Aorta (tissue), 5 donors: Measurements from ENCODE around the gene EPHX1. TPM values are rescaled to one million over a fixed set of nuclear protein-coding genes. Genes with fewer than 3 reads are reported as not detected.
A peak's percentile ranks its signal among the peaks of the same experiment; 100 is the strongest.
"Not testable (repeated sequence)": the region's sequence is repeated elsewhere in the genome, so short reads cannot be mapped to it uniquely, and the experiment has no call there.

Experiments used
- ATAC-seq: fragments of 200-7000 bp; cut with Tn5 transposase; one replicate; pipeline ENCODE4 v1.9.1; 2022; ENCODE audit warnings: moderate library complexity; ENCODE audit not compliant: low FRiP score
- DNase-seq, 2 donors: peaks; one replicate each; pipeline ENCODE4 v3.0.0-alpha.2; 2020
- H3K27ac ChIP-seq, 2 donors: one replicate each; pipeline ENCODE4 v1.5.1; 2013; ENCODE audit warnings: low read length in 2 of 2, mild to moderate bottlenecking in 2 of 2, moderate library complexity in 2 of 2, control low read depth in 1 of 2, inconsistent platforms in 1 of 2, low read depth in 1 of 2
- H3K27me3 ChIP-seq, 2 donors: one replicate each; pipeline ENCODE4 v1.6.1; 2013; ENCODE audit warnings: control low read depth in 1 of 2, low read length in 1 of 2, mild to moderate bottlenecking in 1 of 2, moderate library complexity in 1 of 2; ENCODE audit not compliant: insufficient read depth in 2 of 2, control insufficient read depth in 1 of 2
- H3K36me3 ChIP-seq, 2 donors: one replicate each; pipeline ENCODE4 v1.6.1; 2013; ENCODE audit warnings: control low read depth in 1 of 2, low read length in 1 of 2, mild to moderate bottlenecking in 1 of 2; ENCODE audit not compliant: insufficient read depth in 2 of 2, control insufficient read depth in 1 of 2
- H3K4me1 ChIP-seq, 2 donors: one replicate each; pipeline ENCODE4 v1.6.1; 2013; ENCODE audit warnings: low read length in 2 of 2, control low read depth in 1 of 2, mild to moderate bottlenecking in 1 of 2, moderate library complexity in 1 of 2; ENCODE audit not compliant: insufficient read depth in 2 of 2, control insufficient read depth in 1 of 2
- H3K4me3 ChIP-seq, 2 donors: one replicate each; pipeline ENCODE4 v1.5.1; 2013; ENCODE audit warnings: low read length in 2 of 2, control low read depth in 1 of 2, mild to moderate bottlenecking in 1 of 2
- H3K9me3 ChIP-seq: one replicate; pipeline ENCODE4 v1.6.1; 2013; ENCODE audit warnings: mild to moderate bottlenecking, low read length; ENCODE audit not compliant: control insufficient read depth
- WGBS, 2 donors: extraction: QIAGEN DNeasy Blood & Tissue Kit; methylation state at CpG; one replicate each; pipeline ENCODE4 v1.1.7; 2013; 5-methylcytosine and 5-hydroxymethylcytosine counted together
- intact Hi-C, 2 donors: fragments of 100-400 bp; cut with DNase I; formaldehyde crosslinking; loops; one replicate each; pipeline versions ENCODE4 v1.14.2 to v1.15.0; 2022
- long read RNA-seq, 2 donors: library from polyadenylated mRNA; unstranded; transcript quantifications; one replicate each; pipeline ENCODE4 v2.0.0, GENCODE V29; 2020 to 2021
- polyA plus RNA-seq, 2 donors: library from polyadenylated mRNA; stranded (reverse); fragments of 200-250 nt; gene quantifications; one replicate each; pipeline ENCODE4 v1.2.3, GENCODE V29; 2013
- total RNA-seq, 2 donors: library from RNA; stranded (reverse); fragmentation: NEBNext Ultra II Directional; extraction: Animal tissue kit (Norgen Biotek cat#: 25700); gene quantifications; one replicate each; pipeline ENCODE4 v1.2.1, GENCODE V29; 2021
- donor health status: healthy with polysubstance abuse.
- donor health status: Bipolar disorder and iron deficiency.
- donor health status: DM: no; HTN: no; CAD: no.
- donor health status: DM: no; HTN: no; CAD: no.
- donor health status: DM: yes; HTN: yes; CAD: no.

The EPHX1 gene
- total RNA-seq (100 to 1,000 TPM in 1 of 2 donors, 10 to 100 TPM in 1; 57.6 to 153 TPM), polyA plus RNA-seq (10 to 100 TPM; 20.0 to 66.3 TPM)
- long read RNA-seq, donor 1, transcript EPHX1-201 (9 exons, 1,660 nt), result major isoform, 21 of 24 reads
- long read RNA-seq, donor 1, partial matches to known transcripts, result 2 of 24 reads
- long read RNA-seq, donor 1, other reads (novel, unspliced or antisense), result 1 of 24 reads
- long read RNA-seq, donor 2, transcript EPHX1-201 (9 exons, 1,660 nt), result major isoform, 15 of 33 reads
- long read RNA-seq, donor 2, partial matches to known transcripts, result 10 of 33 reads
- long read RNA-seq, donor 2, other reads (novel, unspliced or antisense), result 6 of 33 reads

DNA sequence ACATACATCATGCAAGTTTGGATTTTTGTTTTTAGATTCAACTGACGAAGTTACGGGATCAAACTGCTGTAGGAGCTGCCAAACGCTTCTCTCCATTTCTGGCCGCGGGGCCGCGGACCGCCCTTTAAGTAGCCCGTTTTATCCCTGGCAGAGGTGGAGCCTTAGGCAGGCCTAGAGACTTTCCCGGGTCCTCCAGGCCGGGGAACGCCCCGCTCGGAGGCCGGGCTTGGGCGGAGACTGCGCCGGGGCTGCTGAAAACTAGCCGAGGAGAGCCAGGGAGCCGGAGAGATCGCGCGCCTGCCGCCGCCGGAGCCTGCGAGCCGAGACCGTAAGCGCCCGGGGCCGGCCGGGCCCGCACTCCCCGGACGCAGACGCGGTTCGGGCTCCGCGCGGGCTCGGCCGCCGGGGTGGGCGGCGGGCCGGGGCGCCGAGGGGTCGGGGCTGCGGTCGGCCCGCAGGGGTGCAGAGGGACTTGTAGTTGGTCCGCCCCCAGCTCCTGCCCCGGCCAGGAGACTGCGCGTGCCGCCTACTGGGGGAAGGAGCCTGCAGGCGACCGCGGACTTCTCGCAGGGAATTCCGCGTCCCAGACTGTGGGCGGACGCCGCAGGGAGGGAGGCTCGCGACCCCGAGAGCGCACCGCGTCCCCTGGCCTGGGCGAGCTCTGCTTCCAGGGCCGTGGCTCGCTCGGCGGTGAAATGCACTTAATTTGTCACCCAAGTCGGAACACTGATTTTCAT lies at the start of gene EPHX1:
EPHX1 (plus strand) TSS at position 283 of the 737 bp plus-strand sequence. CDS start 18,606 bp downstream, outside the sequence.
- H3K27ac ChIP-seq, result peak within 1 kb of the TSS in 1 of 2 donors; percentile 30
- no peaks in the 10 kb centered on the region for H3K36me3 ChIP-seq
- WGBS, 2 donors, result 1% methylated on average over 80 of the region's 80 CpGs
- H3K4me3 ChIP-seq, result peak within 1 kb of the TSS; percentile 82
- ATAC-seq, result peak; percentile 91
- peak; percentile 94 to 97 for DNase-seq
- no peaks in the 10 kb centered on the region for H3K27me3 ChIP-seq
- intact Hi-C loops, result loop anchor here in 1 of 2 donors (5.0 to 10.0 kb wide), 2 partner anchors 32 to 185 kb away; partner anchors contain the start of gene SDE2
- no peaks in the 10 kb centered on the region for H3K9me3 ChIP-seq
- no peaks in the 10 kb centered on the region for H3K4me1 ChIP-seq

DNA sequence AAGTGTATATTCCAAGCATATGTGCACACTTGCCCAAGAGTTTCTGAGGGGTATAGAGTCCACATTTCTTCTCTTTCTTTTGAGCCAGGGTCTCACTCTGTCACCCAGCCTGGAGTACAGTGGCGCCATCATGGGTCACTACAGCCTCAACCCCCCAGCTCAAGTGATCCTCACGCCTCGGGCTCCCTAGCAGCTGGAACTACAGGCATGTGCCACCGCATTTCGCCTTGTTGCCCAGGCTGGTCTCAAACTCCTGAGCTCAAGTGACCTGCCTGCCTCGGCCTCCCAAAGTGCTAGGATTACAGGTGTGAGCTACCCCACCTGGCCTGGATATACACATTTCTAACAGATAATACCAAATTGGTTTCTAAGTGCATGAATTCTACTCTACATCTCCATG lies 49.4 kb upstream of the EPHX1 start:
- Histone ChIP-seq H3K9me3 (no peaks in the 10 kb centered on the region), H3K4me1 (peaks cover 0 to 4% of the 10 kb centered on the region in 2 donors), H3K27me3 (no peaks in the 10 kb centered on the region), H3K27ac (no peak overlapping the region), H3K36me3 (no peaks in the 10 kb centered on the region), H3K4me3 (no peak overlapping the region)
- intact Hi-C loops, result loop anchor here (5.0 to 10.0 kb wide), 2 partner anchors 58 to 66 kb away; no protein-coding TSS in a partner anchor
- ATAC-seq (no peak), DNase-seq (no peak)
- WGBS, 2 donors, result 95 to 96% methylated on average over 6 of the region's 6 CpGs

- WGBS, 2 donors, result 93 to 95% methylated on average over 6 of the region's 6 CpGs
- not testable (repeated sequence) for DNase-seq
Measured at GRCh38 chr1:225761395-225761794, 48.5 kb upstream of the EPHX1 start.

DNA sequence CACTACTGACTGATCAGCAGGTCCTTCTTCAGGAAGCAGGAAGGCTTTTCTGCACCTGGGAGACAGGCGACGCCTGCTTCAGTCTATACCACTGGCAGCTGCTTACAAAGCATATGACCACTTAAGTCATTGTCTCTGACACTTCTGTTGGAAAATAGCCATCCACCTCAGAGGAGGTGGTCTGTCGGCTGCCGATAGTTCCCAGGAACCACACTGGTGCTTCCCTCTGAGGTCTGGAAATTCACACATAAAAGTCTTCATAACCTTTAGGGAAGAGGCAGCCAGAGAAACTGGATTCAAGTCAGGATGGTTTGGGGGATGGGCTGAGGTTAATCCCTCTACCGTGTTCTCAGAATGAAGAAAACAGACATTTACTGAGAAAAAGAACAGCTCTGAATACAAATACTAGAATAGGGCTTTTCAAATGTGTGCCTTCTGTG lies 47.9 kb upstream of the EPHX1 start:
- 61 to 63% methylated on average over 5 of the region's 5 CpGs for WGBS, 2 donors
- intact Hi-C loops, result loop anchor here (5.0 to 10.0 kb wide), 2 partner anchors 60 to 67 kb away; no protein-coding TSS in a partner anchor
- H3K9me3 ChIP-seq, result no peaks in the 10 kb centered on the region
- H3K27me3 ChIP-seq, result no peaks in the 10 kb centered on the region
- H3K27ac ChIP-seq, result peak overlapping the region; percentile 2 to 57
- H3K36me3 ChIP-seq, result no peaks in the 10 kb centered on the region
- DNase-seq (no peak), ATAC-seq (no peak)
- no peak overlapping the region for H3K4me3 ChIP-seq
- H3K4me1 ChIP-seq, result peaks cover 0 to 4% of the 10 kb centered on the region in 2 donors

More at GRCh38 chr1:225761395-225761794, 48.5 kb upstream of the EPHX1 start:
- ATAC-seq, H3K4me1 ChIP-seq, H3K27me3 ChIP-seq, H3K4me3 ChIP-seq, H3K27ac ChIP-seq, H3K36me3 ChIP-seq, H3K9me3 ChIP-seq: not testable (repeated sequence)
- intact Hi-C loops, result loop anchor here (5.0 to 10.0 kb wide), 2 partner anchors 59 to 67 kb away; no protein-coding TSS in a partner anchor

DNA sequence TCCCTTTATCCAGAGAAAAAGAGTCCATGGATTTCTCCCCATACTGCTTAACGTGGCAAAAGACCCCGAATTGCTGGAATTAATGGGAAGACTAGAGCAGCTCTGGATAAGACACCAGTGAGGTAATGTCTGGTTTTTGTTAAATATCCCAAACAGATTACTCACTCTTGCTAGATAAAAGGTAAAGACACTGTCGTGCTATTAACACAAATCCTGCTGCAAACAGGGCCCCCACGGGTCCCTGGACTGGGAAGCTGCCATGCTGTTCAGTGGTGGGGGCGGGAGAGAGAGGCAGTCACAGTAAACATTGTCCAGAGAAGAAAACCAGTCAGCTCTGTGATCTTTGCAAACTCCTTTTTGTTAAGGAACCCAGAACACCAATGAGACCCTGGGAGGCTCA lies 47.5 kb upstream of the EPHX1 start:
- DNase-seq (no peak), ATAC-seq (no peak)
- no peaks in the 10 kb centered on the region for H3K27me3 ChIP-seq
- H3K4me1 ChIP-seq, result peaks cover 0 to 4% of the 10 kb centered on the region in 2 donors
- 13 to 17% methylated on average over 5 of the region's 5 CpGs for WGBS, 2 donors
- no peaks in the 10 kb centered on the region for H3K9me3 ChIP-seq
- intact Hi-C loops, result loop anchor here (5.0 to 10.0 kb wide), 2 partner anchors 60 to 68 kb away; no protein-coding TSS in a partner anchor
- peak overlapping the region; percentile 57 to 87 for H3K27ac ChIP-seq
- no peaks in the 10 kb centered on the region for H3K36me3 ChIP-seq
- H3K4me3 ChIP-seq, result no peak overlapping the region

DNA sequence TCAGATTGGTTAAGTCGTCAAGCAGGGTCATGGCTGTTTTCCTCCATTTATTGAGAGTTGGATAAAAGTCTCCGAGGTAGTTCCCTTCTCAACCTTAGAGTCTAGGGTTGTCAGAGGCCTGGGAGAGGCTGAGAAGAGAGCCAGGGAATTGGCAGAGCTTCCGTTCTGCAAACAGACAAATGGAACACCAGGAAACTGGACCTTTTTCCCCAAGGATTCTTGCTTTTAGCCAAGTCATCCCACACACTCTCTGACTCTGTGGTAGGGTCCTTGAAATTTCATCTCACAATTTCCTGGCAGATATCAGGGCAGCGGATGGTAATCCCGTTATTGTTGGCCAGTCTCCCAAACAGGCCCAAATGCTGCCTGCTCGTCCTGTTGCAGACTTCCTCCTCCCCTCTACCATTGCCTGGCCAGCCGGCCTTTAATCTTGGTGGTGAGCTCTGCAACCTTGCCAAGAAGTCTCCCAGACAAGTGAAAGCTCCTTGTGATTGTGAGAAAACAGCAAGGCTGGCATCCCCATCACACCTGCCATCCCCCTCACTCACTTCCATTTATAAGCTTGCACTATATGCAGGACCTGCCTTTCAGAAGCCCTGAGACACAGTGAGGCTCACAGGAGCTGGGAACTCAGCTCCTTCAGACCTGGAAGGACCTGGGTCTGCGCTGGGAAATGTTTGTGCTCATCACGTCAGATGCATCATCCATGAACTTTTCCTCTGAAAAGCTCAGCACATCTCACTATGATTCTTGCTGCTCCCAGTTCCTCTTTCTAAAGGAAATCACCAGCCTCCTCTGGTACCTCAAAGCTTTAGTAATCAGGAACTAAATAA lies 46.0 kb upstream of the EPHX1 start:
- H3K4me3 ChIP-seq, result no peak overlapping the region
- H3K4me1 ChIP-seq, result peaks cover 0 to 6% of the 10 kb centered on the region in 2 donors
- H3K27ac ChIP-seq, result peak overlapping the region; percentile 52 to 87
- 8 to 9% methylated on average over 9 of the region's 9 CpGs for WGBS, 2 donors
- H3K36me3 ChIP-seq, result no peaks in the 10 kb centered on the region
- H3K27me3 ChIP-seq, result no peaks in the 10 kb centered on the region
- intact Hi-C loops, result loop anchor here (5.0 to 10.0 kb wide), 2 partner anchors 62 to 69 kb away; no protein-coding TSS in a partner anchor
- ATAC-seq (peak; percentile 4), DNase-seq (peak in 1 of 2 donors; percentile 79)
- no peaks in the 10 kb centered on the region for H3K9me3 ChIP-seq

DNA sequence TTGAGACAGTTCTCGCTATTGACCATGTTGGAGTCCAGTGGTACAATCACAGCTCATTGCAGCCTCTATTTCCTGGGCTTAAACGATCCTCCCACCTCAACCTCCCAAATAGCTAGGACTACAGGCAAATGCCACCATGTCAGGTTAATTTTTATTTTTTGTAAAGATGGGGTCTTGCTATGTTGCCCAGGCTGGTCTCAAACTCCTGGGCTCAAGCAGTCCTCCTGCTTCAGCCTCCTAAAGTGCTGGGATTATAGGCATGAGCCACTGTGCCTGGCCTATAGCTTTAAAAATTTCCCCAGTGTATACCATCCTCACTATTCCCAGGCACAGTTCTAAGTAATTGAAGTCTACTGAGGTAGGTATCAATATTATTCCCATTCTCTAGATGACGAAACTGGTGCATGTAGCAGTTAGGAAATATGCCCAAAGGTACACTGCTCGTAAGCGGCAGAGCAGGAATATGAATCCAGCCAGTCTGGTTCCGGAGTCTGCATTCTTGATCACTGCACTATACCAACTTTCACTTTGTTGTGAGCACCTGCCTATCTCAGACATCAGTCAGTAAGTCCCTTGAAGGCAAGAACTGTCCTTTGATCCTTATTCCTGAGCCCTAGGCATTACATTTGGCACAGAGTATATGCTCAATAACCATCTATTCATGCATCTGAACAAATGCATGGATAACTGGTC lies 43.8 kb upstream of the EPHX1 start:
- ATAC-seq (no peak), DNase-seq (no peak)
- Histone ChIP-seq H3K4me3 (no peak overlapping the region), H3K9me3 (no peaks in the 10 kb centered on the region), H3K27me3 (no peaks in the 10 kb centered on the region), H3K27ac (peak overlapping the region in 1 of 2 donors; percentile 67), H3K36me3 (no peaks in the 10 kb centered on the region), H3K4me1 (peaks cover 0 to 6% of the 10 kb centered on the region in 2 donors)
- intact Hi-C loops, result loop anchor here in 1 of 2 donors (10.0 kb wide), 1 partner anchor 71 kb away; no protein-coding TSS in a partner anchor
- 95 to 98% methylated on average over 6 of the region's 6 CpGs for WGBS, 2 donors
